Epidermal melanocyte (primary cell): ENCODE measurements around the gene LCN15.
"Not testable (repeated sequence)": the region's sequence is repeated elsewhere in the genome, so short reads cannot be mapped to it uniquely, and the experiment has no call there.

Experiments
- DNase-seq: peaks from one replicate; pipeline ENCODE4 v3.0.0; 2011; ENCODE audit warnings: low spot score; ENCODE audit not compliant: insufficient read length

The LCN15 gene

DNA sequence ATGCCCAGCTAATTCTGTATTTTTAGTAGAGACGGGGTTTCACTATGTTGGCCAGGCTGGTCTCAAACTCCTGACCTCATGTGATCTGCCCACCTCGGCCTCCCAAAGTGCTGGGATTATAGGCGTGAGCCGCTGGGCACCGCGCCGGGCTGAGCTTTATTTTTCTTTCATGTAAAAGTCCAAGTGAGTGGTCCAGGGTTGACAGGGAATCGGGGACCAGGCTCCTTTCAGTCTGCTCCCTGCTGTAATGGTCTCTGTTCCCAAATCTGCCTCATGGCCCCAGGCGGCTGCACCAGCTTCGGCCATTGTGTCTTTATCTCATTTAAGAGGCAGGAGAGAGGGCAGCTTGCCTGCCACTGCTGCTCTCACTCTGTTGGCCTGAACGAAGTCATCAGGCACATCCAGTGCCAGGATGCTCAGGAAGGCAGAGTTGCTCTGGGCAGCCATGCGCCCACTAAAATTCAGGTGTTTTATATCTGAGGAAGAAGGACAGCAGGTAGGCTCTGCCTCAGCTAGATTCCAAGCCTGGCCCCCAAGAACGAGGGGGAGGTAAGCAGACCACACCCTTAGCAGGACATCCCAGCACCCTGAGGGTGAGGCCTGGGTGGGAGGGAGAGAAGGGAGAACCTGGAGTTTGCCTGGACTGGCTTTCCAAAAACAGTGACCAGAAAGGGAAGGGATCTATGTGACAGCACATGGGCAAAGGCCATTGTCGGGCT lies 30.1 kb upstream of the LCN15 start:
- no peak for DNase-seq

DNA sequence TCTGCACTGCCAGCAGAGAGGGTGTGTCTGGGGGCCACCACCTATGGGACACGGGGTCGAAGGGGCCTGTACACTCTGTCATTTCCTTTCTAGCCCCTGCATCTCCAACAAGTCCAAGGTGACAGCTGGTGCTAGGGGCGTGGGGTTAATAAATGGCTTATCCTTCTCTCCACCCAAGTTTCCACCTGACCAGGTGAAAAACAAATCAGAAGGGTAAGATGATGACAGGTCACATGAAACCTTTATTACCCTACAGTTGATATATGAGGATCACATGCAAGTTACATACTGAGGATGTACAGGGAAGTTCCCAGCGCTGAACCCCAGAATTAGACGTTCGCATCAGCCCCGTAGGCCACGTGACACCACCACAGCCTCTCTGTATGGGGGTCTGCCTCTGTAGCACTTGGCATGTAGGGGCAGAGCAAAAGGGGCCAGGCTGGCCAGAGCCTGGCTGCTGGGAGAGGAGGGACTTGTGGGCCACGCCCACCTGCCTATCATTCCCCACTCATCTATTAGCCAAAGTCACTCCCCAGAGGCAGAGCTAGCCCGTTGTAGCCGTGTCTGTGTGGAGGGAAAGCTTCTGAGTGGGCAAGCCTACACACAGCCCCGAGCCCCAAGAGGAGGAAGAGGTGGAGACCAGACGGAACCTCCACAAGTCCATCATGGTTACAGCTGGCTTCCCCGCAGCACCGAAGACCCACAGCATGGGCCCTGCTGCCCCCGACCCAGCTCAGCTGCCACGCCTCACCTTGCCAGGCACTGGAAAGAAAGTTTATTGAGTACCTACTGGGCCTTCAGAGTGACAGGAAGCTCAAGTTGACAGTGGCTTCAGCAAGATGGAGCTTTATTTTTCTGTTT lies 29.0 kb upstream of the LCN15 start:
- DNase-seq, result no peak

DNA sequence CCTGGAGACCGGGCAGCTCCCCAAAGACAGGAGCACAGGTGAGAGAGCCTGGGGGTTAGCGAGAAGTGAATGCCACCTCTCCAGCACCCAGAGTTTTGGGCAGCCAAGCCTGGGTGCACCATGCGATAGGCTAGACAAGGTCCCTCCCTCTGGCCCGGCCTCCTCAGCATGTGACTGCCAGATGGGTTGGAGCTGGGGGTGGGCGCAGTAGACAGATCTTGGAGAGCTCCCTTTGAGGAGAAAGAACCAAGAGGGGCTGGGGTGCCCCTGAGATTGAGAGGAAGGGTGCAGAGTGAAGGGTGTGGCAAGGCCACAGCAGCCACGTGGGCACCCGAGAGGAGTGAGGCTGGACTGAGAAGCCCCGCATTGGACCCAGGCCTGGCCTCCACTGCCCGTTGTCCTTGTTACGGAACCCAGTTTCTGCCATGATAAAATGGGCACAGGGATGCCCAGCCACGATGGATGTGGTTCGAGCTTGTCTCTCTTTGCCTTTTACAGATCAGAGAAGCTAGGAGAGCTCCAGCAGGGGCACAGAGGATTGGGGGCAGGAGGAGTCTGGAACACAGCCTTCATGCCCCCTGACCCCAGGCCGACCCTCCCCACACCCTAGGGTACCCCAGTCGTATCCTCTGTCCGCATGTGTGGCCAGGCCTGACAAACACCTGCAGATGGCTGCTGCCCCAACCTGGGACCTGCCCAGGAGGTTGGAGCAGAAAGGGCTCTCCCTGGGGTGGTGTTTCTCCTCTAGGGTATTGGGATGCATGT lies 28.2 kb upstream of the LCN15 start:
- peak; percentile 6 for DNase-seq

DNA sequence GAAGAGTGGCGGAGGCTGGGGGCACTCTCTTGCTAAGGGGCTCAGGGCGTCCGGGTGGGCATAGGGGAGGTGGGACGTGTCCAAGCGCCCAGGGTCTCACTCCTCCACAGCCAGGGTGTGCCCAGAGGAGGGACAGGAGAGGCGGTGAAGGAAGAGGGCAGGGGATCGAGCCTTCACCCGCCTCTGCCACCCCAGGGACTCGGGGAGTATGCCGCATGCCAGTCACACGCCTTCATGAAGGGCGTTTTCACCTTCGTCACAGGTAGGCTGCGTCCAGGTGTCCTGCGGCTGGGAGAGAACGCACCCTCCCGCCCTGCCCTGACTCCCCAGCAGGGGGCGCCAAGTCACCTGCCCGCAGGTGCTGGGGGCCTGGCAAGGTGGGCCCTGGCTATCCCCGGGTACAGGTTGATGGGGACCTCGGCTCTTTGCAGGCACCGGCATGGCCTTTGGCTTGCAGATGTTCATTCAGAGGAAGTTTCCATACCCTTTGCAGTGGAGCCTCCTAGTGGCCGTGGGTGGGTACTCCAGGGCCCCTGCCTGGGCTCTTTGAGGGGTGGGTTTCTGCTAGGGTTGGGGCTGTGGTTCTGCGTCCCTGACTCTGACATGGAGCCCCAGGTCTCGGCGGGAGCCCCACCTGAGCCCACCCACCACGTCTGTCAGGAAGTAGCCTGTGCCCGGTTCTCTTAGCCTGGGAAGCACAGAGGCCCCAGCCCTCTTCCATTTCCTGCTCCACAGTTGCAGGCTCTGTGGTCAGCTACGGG lies 27.4 kb upstream of the LCN15 start:
- DNase-seq, result peak; percentile 21

DNA sequence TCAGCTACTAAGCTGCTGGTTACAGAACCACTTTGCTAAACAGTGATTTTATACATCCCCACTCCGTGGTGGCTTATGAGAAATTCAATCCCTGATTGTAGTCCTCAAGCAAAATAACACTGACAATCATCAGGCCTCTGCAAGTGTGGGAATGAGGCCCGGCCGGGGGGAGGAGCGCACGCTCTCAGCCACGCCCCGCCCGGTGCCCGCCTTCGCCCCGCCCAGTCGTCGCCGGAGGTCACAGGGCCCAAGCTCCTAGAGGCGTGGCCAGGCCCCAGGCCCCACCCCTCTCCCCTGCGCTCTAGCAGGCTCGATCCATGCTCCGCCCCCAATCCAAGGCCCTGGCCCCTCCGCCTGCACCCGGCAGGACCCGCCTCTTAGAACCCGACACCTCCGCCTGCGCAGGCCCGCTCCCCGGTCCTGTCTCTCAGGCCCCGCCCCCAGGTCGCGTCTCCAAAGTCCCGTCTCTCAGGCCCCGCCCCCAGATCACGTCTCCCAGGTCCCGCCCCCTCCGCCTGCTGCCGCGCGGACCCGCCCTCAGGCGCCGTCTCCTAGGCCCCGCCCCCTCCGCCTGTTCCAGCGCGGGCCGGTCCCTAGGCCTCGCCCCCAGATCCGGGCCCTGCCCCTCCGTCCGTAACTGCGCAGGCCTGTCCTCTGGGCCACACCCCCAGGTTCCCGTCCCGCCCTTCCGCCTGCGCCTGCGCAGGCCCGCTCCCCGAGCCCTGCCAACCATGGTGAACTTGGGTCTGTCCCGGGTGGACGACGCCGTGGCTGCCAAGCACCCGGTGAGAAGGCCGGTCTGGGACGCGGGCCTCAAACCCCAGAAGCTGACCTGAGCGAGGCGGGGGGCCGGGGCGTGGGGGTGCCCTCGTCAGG lies 26.6 kb upstream of the LCN15 start, which contains the start of gene TMEM141:
TMEM141 (plus strand) TSS at position 705 of the 876 bp plus-strand sequence; CDS start at position 732, 27 bp downstream.
- DNase-seq, result peak; percentile 97

DNA sequence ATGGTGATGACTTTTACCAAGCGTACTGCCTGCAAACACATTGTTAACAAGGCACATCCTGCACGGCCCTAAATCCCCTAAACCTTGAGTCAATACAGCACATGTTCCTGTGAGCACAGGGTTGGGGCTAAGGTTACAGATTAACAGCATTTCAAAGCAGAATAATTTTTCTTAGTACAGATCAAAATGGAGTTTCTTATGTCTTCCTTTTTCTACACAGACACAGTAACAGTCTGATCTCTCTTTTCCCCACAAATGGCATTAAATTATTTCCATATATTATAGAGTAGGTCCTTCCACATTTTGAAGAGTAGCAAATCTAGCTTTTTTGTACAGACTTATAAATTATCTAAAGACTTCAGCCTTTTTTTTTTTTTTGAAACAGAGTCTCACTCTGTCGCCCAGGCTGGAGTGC lies 25.2 kb upstream of the LCN15 start:
- DNase-seq, result no peak

DNA sequence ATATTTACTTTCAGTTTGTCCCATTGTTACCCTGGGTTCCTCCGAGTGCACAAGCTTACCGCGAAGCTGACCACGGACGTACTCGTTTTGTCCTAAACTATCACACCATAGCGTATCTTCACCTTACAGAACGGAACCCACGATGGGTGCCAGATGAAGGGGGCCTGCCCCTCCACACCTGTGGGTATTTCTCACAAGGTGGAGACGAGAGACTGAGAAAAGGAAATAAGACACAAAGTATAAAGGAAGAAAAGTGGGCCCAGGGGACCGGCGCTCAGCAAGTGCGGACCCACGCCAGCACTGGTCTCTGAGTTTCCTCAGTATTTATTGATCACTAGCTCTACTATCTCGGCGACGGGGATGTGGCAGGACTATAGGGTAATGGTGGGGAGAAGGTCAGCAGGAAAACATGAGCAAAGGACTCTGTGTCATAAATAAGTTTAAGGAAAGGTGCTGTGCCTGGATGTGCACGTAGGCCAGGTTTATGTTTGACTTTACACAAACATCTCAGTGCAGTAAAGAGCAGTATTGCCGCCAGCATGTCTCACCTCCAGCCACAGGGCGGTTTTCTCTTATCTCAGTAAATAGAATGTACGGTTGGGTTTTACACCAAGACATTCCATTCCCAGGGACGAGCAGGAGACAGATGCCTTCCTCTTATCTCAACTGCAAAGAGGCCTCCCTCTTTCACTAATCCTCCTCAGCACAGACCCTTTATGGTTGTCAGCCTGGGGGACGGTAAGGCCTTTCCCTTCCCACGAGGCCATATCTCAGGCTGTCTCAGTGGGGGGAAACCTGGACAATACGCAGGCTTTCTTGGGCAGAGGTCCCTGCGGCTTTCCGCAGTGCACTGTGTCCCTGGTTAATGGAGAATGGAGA lies 24.6 kb upstream of the LCN15 start:
- not testable (repeated sequence) for DNase-seq

DNA sequence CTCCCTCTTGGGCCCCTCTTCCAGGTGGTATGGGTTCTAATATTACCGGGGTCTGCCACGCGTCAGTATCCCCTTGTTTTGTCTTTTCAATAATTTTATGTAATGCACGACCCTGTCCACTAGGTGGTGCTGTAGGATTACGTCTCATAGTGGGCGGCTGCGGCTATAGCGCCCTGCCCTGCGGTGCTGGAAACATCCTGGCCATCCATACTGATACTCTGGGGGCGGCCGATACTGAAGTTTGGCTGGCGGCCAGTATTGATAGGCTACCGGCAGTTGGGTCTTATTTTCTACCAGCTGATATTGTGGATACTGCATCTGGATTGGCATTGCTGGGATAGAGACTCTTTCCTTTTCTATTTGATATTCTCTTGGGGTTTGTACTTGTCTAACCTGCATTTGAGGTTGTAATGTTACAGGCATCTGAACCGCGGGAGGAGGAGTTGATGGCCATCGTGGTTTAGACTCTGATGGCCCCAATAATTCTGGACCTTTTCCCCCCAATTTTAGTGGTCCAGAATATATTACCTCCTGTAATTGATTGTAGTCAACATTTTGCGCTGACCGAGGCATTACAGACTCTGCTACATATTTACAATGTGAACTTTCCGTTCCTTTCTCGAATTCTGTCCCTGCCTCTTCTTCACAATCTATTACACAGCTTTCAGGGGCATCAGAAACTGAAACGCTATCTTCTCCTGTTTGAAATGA lies 23.5 kb upstream of the LCN15 start:
- peak; percentile 46 for DNase-seq

DNA sequence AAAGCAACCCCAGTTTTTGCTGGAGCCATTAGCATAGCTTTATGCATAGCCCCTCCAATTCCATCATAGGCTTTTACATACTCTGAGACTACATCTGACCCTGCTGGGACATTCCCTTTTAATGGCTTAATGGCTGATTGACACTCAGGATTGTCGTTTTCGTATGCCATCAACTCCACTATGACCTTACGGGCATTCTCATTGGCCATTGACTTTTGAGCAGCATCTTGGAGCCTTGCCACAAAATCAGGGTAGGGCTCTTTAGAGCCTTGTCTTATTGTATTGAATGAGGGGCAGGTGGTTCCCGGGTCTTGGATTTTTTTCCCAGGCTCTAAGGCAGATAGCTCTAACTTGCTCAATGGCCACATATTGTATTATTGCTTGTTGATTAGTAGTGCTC lies 22.7 kb upstream of the LCN15 start:
- not testable (repeated sequence) for DNase-seq

DNA sequence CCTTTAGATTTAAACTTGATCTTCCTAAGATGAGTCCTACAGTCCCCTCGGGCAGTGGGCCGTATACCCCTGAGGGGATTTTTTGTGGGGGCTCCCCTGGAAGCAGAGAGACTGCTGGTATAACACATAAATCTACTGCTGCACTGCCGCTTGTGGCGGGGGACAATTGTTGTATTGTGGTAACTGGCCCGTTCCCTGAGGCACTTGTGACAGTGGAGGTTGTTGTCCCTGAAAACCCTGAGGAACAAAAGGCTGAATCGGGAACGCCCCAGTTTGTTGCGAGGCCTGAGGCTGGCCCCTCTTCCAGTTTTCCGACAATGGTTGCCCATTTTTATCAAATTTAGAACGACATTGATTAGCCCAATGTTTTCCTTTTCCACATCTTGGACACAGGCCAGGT lies 22.1 kb upstream of the LCN15 start:
- DNase-seq, result peak; percentile 2

DNA sequence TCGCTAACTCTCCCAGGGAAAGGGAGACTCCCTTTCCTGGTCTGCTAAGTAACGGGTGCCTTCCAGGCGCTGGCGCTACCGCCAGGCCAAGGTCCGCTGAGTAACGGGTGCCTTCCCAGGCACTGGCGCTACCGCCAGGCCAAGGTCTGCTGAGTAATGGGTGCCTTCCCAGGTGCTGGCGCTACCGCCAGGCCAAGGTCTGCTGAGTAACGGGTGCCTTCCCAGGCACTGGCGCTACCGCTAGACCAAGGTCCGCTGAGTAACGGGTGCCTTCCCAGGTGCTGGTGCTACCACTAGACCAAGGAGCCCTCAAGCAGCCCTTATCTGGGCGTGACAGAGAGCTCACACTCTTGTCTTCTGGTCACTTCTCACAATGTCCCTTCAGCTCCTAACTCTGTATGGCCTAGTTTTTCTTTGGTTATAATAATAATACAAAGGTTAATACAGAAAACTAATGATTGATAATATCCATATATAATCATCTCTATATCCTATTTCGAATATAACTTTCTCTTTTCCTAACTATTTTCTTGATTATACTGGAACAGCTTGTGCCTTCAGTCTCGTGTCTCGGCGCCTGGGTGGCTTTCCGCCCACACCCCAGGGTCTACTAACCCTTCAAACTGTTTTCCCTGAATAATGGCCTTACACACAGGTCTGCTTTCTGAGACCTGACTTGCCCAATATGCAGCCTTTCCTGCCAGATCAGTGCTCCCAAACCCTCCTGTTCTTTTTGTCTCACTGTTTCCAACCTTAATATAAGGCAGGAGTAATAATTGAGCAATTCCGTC lies 21.4 kb upstream of the LCN15 start:
- not testable (repeated sequence) for DNase-seq

DNA sequence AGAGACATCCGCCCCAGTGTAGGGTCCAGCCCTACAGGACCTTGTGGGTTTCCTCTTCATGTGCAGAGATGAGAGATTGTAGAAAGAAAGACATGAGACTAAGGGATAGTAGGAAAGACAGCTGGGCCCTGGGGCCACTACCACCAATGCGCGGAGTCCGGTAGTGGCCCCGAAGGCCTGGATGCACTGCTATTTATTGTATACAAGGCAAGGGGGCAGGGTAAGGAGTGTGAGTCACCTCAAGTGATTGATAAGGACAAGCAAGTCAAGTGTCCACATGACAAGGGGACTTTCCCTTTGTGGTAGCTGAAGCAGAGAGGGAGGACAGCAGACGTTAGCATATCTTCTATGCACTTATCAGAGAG lies 20.7 kb upstream of the LCN15 start:
- no peak for DNase-seq

DNA sequence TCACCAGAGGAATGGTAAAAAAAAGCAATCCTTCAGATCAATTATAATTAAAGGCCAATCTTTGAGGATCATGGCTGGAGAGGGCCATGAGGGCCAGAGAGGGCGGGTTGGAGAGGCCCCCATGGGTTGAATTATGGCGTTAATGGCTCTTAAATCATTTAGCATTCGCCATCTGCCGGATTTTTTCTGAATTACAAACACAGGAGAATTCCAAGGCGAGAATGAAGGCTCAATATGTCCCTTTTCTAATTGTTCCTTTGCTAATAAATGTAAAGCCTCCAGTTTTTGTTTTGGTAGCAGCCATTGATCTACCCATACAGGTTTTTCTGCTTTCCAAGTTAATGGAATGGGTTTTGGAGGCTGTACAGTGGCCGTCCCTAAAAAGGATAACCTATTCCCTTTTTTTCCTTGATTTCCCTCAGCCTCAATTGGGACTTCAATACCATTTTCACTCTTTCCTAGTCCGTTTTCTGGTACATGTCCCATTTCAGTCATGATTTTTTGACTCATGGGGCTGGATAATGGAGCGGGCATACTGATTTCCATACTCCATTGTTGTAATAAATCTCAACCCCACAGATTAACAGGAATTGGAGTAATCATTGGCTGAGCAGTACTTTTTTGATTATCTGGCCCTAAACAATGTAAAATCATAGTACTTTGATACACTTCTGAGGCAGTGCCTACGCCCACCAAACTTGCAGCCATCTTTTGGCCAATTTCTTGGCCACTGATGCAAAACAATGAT lies 20.1 kb upstream of the LCN15 start:
- peak; percentile 11 for DNase-seq

DNA sequence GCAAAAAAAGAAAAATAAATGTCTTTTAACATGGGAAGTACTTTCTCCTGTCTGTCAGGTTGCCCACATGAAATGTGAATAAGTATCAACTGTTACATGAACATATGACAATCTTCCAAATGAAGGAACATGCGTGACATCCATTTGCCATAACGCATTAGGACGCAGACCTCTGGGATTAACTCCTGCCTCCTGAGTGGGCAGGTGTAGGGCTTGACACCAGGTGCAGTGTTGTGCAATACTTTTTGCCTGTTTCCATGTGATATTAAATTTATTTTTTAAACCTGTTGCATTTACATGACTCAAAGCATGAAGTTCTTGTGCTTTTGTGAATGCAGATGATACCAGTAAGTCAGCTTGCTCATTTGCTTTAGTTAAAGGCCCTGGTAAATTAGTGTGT lies 18.1 kb upstream of the LCN15 start:
- DNase-seq, result no peak

DNA sequence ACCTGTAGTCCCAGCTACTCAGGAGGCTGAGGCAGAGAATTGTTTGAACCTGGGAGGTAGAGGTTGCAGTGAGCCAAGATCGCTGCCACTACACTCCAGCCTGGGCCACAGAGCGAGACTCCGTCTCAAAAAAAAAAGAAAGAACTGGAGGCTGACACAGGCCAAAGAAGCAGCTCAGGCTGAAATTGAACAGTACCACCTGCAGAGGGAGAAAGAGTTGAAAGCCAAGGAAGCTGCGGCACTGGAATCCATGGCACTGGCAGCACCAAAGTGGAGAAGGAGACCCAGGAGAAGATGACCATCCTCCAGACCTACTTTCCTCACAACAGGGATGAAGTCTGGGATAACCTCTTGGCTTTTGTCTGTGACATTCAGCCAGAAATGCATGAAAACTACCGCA lies 15.5 kb upstream of the LCN15 start:
- peak; percentile 2 for DNase-seq

DNA sequence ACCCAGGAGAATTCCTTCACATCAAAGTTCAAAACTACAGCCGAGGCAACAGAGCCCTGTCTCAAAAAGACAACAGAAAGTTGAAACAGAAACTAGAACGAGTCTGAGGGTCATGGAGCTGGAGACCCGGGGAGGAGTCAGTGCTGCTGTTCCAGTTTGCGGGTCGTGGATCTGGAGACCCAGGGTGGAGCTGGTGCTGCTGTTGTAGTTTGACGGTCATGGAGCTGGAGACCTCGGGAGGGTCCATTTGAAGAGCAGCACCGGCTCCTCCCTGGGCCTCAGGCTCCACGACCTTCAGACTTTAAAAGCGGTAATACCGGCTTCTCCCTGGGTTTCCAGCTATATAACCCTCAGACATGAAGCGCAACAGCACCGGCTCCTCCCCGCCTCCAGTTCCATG lies 13.0 kb upstream of the LCN15 start:
- peak; percentile 11 for DNase-seq

DNA sequence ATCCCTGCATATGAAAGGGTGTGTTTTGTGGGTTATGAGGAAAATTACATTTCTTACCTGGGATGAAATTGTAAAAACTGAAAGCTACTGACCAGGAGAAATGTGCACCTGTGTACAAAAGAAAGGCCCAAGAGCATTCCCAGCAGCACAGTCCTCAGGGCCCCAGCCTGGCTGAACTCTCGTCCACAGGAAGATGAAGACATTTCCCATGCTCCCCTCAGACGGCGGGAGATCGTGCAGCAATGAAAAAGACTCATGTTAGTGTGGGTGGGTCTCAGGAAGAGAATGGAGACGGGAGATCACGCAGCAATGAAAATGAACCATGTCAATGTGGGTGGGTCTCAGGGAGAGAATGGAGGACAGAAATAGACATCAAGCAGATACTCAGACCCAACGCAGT lies 12.6 kb upstream of the LCN15 start:
- DNase-seq, result peak; percentile 1
